GM20431 (cell line): ENCODE measurements around the gene HOXB6.

Experiments
- in situ Hi-C: fragments of 300-500 bp; cut with MseI, MboI; formaldehyde crosslinking; loops from one replicate; pipeline ENCODE4 v1.15.0; 2020; ENCODE audit warnings: low sequenced_read_pairs; ENCODE audit not compliant: unreplicated experiment

The HOXB6 gene

DNA sequence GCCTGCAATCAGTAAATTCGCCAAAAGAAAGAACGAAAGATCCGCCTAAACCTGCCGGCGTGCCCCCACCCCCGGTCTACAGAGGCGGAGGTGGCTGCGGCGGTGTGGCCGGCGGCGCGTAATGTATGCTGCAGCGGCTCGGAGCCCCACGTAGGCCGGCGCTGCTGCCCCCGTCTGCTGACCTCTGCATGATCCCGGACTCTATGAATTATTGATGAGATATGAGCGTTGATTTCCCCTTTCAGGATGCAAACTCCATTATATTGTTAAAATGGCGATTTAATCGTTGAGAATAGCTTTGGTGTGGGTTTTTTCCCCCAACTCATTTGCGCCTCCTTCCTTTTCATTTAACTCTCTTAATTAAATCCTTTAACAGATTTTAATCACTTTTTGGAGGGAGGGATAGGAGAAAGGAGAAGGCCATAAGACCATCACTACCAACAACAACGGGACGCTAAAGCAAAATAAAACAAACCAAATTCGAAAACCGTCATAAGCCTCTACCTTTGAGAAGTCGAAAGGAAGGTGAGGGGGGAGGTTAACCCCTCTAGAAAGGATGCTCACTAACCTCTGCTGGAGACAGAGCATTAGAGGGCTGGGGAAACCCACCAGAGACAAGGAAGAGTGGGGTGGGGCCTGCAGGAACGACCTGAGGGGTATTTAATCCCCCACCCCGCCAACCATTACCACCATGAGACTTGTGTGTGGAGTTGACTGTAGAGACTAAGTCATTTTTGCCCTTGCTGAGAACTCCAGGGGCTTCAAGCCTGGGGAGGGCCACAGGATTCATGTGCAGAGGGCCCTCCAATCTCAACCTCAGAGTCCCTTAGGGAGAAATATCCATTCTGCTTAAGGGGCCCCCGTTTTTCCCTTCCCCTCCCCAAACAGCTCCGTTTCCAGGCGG, 18.2 kb downstream of the HOXB6 start:
- in situ Hi-C loops: no loop called here

GRCh38 chr17:48584223-48584741, 20.5 kb downstream of the HOXB6 start:
- in situ Hi-C loops: no loop called here

- in situ Hi-C loops: no loop called here
Measured at GRCh38 chr17:48583708-48584222, 21.0 kb downstream of the HOXB6 start.

DNA sequence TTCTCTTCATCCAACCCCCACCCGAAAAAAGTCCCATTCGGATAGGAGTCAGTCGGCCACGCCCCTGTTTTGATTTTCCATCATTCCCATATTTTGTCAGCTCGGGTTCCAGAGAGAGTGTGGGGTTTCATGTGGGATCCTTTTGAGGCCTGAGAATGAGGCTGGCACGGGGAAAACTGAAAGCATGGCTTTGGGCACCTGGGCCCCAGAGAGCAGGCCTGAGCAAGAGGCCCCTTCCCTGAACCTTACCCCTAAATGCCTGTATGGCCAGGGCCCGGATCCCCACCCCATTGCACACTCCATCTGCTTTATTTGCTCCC, 22.1 kb downstream of the HOXB6 start:
- in situ Hi-C loops: no loop called here

DNA sequence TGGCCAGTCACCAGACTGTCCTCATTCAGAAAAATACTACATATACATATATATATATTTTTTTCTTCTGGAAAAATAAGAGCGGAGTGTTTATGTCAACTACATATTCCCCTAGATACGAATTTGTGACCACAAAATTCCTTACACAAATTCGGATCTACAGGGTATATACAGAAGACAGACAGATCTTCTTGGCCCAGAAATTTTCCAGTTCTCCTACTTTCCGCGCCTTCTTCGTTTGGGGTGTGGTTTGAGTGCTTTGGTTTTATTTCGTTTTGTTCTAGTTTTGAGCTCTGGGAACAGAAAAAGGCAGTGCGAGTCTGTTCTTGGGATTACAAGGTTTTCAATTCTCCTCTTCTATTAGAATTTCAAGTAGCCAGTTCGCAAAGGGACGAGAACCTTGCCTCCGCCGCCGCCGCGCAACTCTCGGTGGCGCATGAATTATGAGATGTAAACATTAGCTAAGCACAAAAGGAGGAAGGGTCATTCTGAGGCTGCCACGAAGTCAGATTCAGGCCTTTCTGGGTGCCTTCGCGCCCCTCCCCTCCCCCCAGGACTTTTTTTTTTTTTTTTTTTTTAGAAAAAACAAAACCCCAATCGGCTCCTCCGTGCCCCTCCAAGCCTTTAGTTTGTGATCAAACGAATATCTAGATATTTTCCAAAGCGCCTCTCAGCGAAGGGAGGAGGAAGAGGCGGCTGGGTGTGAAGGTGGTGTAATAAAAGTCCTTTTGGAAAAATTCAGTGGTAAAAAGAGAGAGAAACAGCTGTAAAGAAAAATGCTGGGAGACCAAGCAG, 24.8 kb downstream of the HOXB6 start:
- in situ Hi-C loops: no loop called here

DNA sequence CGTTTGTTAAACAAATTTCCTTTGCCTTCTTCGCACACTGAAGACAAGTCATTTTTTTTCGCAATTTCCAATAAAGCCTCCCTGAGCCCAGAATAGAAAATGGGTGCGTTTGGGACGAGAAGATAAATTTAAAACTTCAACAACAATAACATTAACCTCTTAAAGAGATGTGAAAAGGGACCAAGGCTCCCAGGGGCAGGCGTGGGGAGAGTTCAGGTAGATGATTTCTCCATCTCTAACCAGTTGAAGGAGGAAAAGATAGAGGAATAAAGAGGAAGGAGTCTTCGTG, 25.4 kb downstream of the HOXB6 start:
- in situ Hi-C loops: no loop called here

DNA sequence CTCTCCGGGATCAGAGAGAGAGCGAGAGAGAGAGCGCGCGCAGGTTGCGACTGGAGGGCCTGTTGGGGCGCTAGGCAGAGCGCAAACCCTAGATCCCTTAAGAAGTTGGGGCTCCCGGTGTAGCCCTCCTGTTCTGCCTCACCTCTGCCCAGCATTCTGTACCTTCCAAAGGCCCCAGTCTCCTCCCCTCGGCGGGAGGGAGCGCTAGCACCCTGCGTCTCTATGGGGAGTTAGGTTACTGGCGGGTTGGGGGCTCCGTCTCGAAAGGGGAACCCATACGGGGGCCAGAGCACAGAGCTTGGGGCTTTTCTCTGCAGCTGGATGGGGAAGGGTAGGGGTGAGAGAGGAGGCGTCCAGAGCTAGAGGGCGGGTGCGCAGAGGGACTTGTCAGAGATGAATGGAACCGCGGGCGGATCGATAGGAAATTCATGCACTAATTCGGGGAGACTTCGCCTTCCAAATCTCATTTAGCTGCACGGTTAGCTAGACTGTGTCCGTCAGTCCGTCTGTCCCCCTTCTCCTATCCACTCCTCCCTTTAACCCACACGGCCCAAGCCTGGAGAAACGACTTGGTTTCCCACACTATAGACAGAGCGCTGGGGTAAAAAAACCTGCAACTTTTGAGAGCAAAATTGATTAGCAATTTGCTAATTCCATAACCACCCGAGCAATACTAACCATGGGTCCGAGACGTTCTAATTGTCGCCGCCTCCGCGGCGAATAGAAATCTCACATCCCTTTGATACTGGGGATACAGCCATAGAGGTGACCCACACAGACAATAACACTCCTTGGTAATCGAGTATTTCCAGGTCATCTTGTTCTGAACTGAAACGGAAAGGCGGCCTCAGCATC, 25.9 kb downstream of the HOXB6 start:
- in situ Hi-C loops: no loop called here

DNA sequence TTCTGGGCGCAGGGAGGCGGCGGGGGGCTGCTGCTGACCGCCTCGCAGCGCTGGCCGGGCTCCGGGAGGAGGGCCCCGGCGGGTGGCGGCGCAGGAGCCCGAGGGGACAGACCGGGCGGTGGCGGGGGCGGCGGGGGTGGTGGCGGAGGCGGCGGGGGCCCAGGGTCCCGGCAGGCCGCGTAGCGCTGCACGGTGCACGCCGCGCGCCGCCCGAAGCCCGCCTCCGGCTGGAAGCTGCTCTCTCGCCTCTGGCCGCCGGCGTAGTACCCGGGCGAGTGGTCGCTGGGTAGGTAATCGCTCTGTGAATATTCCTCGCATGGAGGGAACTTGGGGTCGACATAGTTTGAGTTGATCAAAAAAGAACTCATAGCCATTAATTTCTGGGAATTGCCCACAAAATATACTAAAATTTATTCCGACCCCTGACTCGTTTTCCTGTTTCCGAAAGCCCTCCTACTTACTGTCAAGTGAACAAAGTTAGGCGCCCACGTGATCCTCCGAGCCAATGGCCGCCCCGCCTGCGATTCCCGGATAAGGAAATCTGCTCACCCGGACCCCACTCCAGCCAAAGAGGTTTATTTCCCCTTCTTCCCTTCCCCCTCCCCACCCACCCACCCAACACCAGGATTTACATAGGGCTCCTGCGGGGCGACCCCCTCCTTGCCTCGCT, 26.7 kb downstream of the HOXB6 start, which contains the start of gene HOXB4:
HOXB4 (minus strand) TSS at position 405 of the 670 bp plus-strand sequence; CDS start at position 374, 31 bp downstream.
- in situ Hi-C loops: no loop called here

DNA sequence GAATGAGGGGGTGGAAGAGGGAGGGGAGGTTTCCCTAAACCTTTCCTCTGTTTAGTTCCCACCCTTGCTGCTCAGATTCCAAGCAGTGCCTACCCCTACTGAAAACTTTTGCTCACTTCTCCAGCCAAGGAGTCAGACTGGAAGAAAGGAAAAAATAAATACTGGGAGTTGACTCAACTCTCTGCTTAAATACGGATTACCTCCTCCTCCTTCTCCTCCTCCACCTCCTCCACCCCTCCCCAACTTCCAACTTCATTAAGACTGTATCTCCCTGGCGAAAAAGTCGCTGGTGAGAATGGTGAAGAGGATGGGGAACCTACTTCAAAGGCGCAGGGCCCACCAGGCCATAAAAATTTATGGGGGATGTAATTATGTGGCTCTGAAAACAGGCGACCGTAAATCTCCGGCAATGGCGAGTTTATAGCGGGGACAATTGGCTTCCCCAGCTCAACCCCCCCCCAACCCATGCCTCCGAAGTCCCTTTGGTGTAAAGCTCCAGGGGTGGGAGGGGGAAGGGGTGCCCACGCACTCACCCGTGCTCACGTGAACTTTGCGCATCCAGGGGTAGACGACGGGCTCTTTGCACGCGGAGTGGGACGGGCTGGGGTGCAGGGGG, 27.3 kb downstream of the HOXB6 start:
- in situ Hi-C loops: no loop called here

DNA sequence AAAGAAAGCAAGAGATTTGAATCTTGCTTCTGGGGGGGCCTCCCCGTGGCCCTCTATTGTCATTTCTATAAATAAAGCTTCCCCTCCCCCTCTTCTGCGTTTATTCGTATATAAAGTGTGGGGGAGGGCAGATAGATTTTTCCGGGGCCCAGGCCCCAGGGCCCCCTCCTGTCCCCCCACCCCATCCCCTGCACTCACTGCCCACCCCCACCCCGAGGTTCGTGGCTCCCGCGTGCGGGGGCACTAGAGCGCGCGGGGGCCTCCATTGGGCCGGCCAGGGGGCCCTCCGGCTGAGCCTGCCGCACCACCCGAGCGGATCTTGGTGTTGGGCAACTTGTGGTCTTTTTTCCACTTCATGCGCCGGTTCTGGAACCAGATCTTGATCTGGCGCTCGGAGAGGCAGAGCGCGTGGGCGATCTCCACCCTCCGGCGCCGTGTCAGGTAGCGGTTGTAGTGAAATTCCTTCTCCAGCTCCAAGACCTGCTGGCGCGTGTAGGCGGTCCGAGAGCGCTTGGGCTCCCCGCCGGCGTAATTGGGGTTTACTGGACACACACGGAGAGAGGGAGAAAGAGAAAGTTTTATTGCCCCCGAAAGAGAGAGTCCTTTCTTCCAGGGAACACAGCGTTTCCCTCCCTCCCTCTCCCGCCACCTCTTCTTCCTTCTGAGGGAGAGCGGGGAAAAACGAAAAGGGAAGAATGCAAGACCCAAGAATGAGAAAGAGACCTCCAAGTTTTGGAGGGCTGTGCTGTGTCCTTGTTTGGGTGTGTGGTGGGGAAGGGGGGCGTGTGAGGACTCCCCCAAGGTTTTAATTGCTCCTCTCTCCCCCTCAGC, 28.1 kb downstream of the HOXB6 start:
- in situ Hi-C loops: no loop called here

GRCh38 chr17:48575673-48576478, 28.9 kb downstream of the HOXB6 start:
- in situ Hi-C loops: no loop called here

DNA sequence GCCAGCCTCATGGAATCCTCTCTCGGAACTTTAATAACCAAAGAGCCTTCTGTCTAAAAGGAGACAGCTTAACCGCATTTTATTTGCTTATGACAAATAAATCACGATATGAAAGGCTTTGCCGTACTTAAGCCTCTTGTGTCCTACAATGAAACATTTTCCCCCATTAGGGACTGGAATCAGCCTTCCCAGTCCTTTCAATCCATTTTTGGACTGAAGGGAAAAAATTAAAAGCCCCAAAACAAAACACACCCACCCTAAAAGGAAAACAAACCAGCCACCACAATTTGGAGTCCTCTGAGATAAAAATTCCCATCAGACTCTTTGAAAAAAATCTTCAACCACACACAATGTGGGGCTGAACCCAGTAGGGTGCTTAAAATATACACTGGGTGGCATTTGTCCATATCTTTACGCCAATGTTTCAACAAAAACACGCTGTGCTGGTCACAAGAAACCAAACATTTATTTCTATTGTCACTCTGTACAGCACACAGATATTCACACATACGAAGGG, 29.7 kb downstream of the HOXB6 start:
- in situ Hi-C loops: no loop called here

GRCh38 chr17:48574505-48575065, 30.2 kb downstream of the HOXB6 start:
- in situ Hi-C loops: no loop called here

DNA sequence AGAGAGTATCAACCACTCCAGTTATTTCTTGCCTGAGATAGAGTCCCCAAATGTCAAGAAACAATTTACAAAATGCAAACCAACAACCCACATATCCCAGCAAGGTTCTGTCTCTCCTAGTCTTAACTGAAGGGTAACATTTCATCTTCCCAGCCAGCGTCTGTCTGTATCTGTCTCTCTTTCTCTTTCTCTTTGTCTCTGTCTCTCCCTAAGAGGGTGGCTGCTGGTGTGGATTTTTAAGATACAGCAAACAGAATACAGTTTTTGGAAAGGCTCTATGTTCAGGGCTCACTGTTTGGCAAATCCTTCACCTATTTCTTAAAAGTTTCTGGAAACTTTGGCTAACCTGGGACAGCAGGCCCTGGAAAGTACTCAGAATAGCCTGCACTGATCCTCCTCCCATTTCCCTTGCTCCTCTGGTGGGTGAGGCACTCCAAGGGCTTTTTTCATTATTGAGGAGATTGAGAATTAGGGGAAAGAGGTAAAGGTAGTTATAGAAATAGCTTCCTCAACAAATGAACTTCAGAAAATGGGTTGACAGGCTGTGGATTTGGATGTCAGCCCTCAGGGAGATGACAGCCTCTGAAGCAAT, 32.9 kb downstream of the HOXB6 start:
- in situ Hi-C loops: no loop called here

- in situ Hi-C loops: no loop called here
Measured at GRCh38 chr17:48571024-48571818, 33.6 kb downstream of the HOXB6 start.
